Thyroid gland (tissue), 4 donors: ENCODE measurements around the gene MMD.

Experiments used
- POLR2A ChIP-seq, 2 donors: fragments of 450-650 bp; IDR thresholded peaks; one replicate each; pipeline ENCODE4 v1.6.1; 2017; ENCODE audit warnings: antibody characterized with exemption in 2 of 2, mild to moderate bottlenecking in 2 of 2, moderate library complexity in 1 of 2
- TF ChIP-seq, protein P1 (sequence below), 6 experiments: fragments of 200-600 bp in 3 of 6; fragments of 450-650 bp in 3 of 6; sonication (generic) in 3 of 6; IDR thresholded peaks; one replicate each; pipeline ENCODE4 v1.5.1; 2016 to 2019; ENCODE audit warnings: antibody characterized with exemption in 6 of 6, mild to moderate bottlenecking in 2 of 6, inconsistent platforms in 1 of 6, moderate library complexity in 1 of 6

DNA sequence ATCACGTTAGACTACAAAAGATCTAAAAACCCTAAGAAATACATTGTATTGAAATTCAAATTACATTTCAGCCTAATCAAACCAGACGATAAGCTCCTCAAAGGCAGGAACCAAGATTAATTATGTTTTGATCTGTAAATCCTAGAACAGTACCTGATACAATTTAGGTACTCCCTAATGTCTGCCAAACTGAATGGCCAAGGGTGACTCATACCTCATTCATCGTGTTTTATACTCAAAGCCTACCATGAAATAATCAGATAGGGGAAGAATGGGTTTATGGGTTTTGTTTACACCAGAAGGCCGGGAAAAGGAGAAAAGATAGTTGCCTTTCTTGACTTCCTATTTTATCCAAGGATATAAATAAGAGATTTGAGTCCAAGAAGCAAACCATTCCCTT, 19.3 kb downstream of the MMD start:
- TF ChIP-seq POLR2A (IDR thresholded peaks at IDR 0.05): no peak
- TF ChIP-seq, protein P1, sequence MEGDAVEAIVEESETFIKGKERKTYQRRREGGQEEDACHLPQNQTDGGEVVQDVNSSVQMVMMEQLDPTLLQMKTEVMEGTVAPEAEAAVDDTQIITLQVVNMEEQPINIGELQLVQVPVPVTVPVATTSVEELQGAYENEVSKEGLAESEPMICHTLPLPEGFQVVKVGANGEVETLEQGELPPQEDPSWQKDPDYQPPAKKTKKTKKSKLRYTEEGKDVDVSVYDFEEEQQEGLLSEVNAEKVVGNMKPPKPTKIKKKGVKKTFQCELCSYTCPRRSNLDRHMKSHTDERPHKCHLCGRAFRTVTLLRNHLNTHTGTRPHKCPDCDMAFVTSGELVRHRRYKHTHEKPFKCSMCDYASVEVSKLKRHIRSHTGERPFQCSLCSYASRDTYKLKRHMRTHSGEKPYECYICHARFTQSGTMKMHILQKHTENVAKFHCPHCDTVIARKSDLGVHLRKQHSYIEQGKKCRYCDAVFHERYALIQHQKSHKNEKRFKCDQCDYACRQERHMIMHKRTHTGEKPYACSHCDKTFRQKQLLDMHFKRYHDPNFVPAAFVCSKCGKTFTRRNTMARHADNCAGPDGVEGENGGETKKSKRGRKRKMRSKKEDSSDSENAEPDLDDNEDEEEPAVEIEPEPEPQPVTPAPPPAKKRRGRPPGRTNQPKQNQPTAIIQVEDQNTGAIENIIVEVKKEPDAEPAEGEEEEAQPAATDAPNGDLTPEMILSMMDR (IDR thresholded peaks at IDR 0.05): no peak
